Rectal smooth muscle tissue (tissue), 1 donor: Measurements from ENCODE around the gene PAMR1.

Experiments used
- H3K27ac ChIP-seq: one replicate; pipeline ENCODE4 v1.7.0; 2013; ENCODE audit warnings: low read depth, low read length, inconsistent platforms
- H3K27me3 ChIP-seq: one replicate; pipeline ENCODE4 v1.7.0; 2013; ENCODE audit warnings: low read length; ENCODE audit not compliant: control insufficient read depth, insufficient read depth
- H3K36me3 ChIP-seq: one replicate; pipeline ENCODE4 v1.7.0; 2013; ENCODE audit warnings: low read length; ENCODE audit not compliant: control insufficient read depth, insufficient read depth
- H3K4me1 ChIP-seq: one replicate; pipeline ENCODE4 v1.7.0; 2013; ENCODE audit warnings: low read length; ENCODE audit not compliant: control insufficient read depth, insufficient read depth
- H3K4me3 ChIP-seq: one replicate; pipeline ENCODE4 v1.7.0; 2013; ENCODE audit warnings: low read length
- H3K9ac ChIP-seq: one replicate; pipeline ENCODE4 v1.7.0; 2013; ENCODE audit warnings: low read length

PAMR1 gene

GRCh38 chr11:35463331-35463751 lies 62.1 kb downstream of the PAMR1 start:
- no peak overlapping the region for H3K9ac ChIP-seq
- no peak overlapping the region for H3K27ac ChIP-seq
- H3K4me1 ChIP-seq = no peaks in the 10 kb centered on the region
- H3K36me3 ChIP-seq = no peaks in the 10 kb centered on the region
- no peaks in the 10 kb centered on the region for H3K27me3 ChIP-seq
- H3K4me3 ChIP-seq = no peak overlapping the region

GRCh38 chr11:35461917-35462538 lies 63.4 kb downstream of the PAMR1 start:
- Histone ChIP-seq H3K27me3 (no peaks in the 10 kb centered on the region), H3K36me3 (no peaks in the 10 kb centered on the region), H3K27ac (no peak overlapping the region), H3K4me3 (no peak overlapping the region), H3K9ac (no peak overlapping the region), H3K4me1 (no peaks in the 10 kb centered on the region)

- Histone ChIP-seq H3K27me3 (no peaks in the 10 kb centered on the region), H3K27ac (no peak overlapping the region), H3K4me1 (no peaks in the 10 kb centered on the region), H3K4me3 (no peak overlapping the region), H3K36me3 (no peaks in the 10 kb centered on the region), H3K9ac (no peak overlapping the region)
Measured at GRCh38 chr11:35459489-35459888, 65.9 kb downstream of the PAMR1 start.

GRCh38 chr11:35458846-35459245 lies 66.6 kb downstream of the PAMR1 start:
- no peaks in the 10 kb centered on the region for H3K4me1 ChIP-seq
- H3K4me3 ChIP-seq = no peak overlapping the region
- peaks cover 3% of the 10 kb centered on the region for H3K27me3 ChIP-seq
- H3K9ac ChIP-seq = no peak overlapping the region
- H3K27ac ChIP-seq = no peak overlapping the region
- no peaks in the 10 kb centered on the region for H3K36me3 ChIP-seq

- H3K4me3 ChIP-seq = no peak overlapping the region
- no peaks in the 10 kb centered on the region for H3K36me3 ChIP-seq
- H3K27me3 ChIP-seq = peaks cover 3% of the 10 kb centered on the region
- no peak overlapping the region for H3K27ac ChIP-seq
- H3K4me1 ChIP-seq = no peaks in the 10 kb centered on the region
- no peak overlapping the region for H3K9ac ChIP-seq
Measured at GRCh38 chr11:35454362-35454761, 71.1 kb downstream of the PAMR1 start.

GRCh38 chr11:35436581-35437250 lies 88.7 kb downstream of the PAMR1 start:
- Histone ChIP-seq H3K27ac (no peak overlapping the region), H3K27me3 (no peaks in the 10 kb centered on the region), H3K4me3 (no peak overlapping the region), H3K9ac (no peak overlapping the region), H3K36me3 (no peaks in the 10 kb centered on the region), H3K4me1 (no peaks in the 10 kb centered on the region)

GRCh38 chr11:35433588-35433987 lies 91.8 kb downstream of the PAMR1 start:
- no peaks in the 10 kb centered on the region for H3K27me3 ChIP-seq
- H3K27ac ChIP-seq = no peak overlapping the region
- H3K9ac ChIP-seq = no peak overlapping the region
- no peaks in the 10 kb centered on the region for H3K4me1 ChIP-seq
- no peak overlapping the region for H3K4me3 ChIP-seq
- H3K36me3 ChIP-seq = no peaks in the 10 kb centered on the region

- H3K27ac ChIP-seq = no peak overlapping the region
- no peaks in the 10 kb centered on the region for H3K27me3 ChIP-seq
- no peaks in the 10 kb centered on the region for H3K36me3 ChIP-seq
- H3K4me3 ChIP-seq = no peak overlapping the region
- no peaks in the 10 kb centered on the region for H3K4me1 ChIP-seq
- H3K9ac ChIP-seq = no peak overlapping the region
Measured at GRCh38 chr11:35432464-35432863, 93.0 kb downstream of the PAMR1 start.

- Histone ChIP-seq H3K9ac (no peak overlapping the region), H3K36me3 (no peaks in the 10 kb centered on the region), H3K27ac (no peak overlapping the region), H3K4me3 (no peak overlapping the region), H3K27me3 (no peaks in the 10 kb centered on the region), H3K4me1 (no peaks in the 10 kb centered on the region)
Measured at GRCh38 chr11:35427071-35427470, 98.3 kb downstream of the PAMR1 start.

- Histone ChIP-seq H3K9ac (no peak overlapping the region), H3K4me3 (no peak overlapping the region), H3K27me3 (no peaks in the 10 kb centered on the region), H3K36me3 (no peaks in the 10 kb centered on the region), H3K4me1 (no peaks in the 10 kb centered on the region), H3K27ac (no peak overlapping the region)
Measured at GRCh38 chr11:35426351-35426750, 99.1 kb downstream of the PAMR1 start.

- Histone ChIP-seq H3K4me1 (no peaks in the 10 kb centered on the region), H3K36me3 (no peaks in the 10 kb centered on the region), H3K4me3 (no peak overlapping the region), H3K9ac (no peak overlapping the region), H3K27me3 (peaks cover under 1% of the 10 kb centered on the region), H3K27ac (no peak overlapping the region)
Measured at GRCh38 chr11:35425603-35426212, 99.7 kb downstream of the PAMR1 start.

GRCh38 chr11:35424157-35424940 lies 101.1 kb downstream of the PAMR1 start:
- no peak overlapping the region for H3K4me3 ChIP-seq
- no peak overlapping the region for H3K27ac ChIP-seq
- no peaks in the 10 kb centered on the region for H3K36me3 ChIP-seq
- H3K4me1 ChIP-seq = no peaks in the 10 kb centered on the region
- no peak overlapping the region for H3K9ac ChIP-seq
- H3K27me3 ChIP-seq = peaks cover 11% of the 10 kb centered on the region
